Measurements from ENCODE around the gene LRAT. TPM values are rescaled to one million over a fixed set of nuclear protein-coding genes. Genes with fewer than 3 reads are reported as not detected.
A peak's percentile ranks its signal among the peaks of the same experiment; 100 is the strongest.

LRAT gene
- total and polyA plus RNA-seq, 2 of the 8 experiments (the other 6 are each of a cell fraction or from before 2014, with no cell fraction given): 4.3 to 10.3 TPM

- H3K27ac ChIP-seq (ENCODE audit: low read depth, low read length): no peak within 1 kb of the TSS
- POLR2A ChIA-PET (ENCODE audit: partially characterized antibody): interaction anchor here (0.5 to 1.2 kb wide), 3 partner anchors 37 to 100 kb away, joined by 3 to 7 read pairs (median 3); partner anchors contain the start of gene LRAT
- no peak within 1 kb of the TSS for H3K56ac ChIP-seq (replicated peaks; ENCODE audit: insufficient read length, low read depth, low read length)
- H3K27me3 ChIP-seq (replicated peaks in 1 of 4; ENCODE audit: control insufficient read depth in 3 of 4, extremely low read depth in 1 of 4, insufficient read depth in 3 of 4, low read length in 3 of 4): no peaks in the 10 kb centered on the region
- no peaks in the 10 kb centered on the region for H3K4me1 ChIP-seq (replicated peaks in 1 of 4; ENCODE audit: control insufficient read depth in 3 of 4, insufficient read depth in 4 of 4, low read length in 3 of 4)
- CTCF ChIA-PET (ENCODE audit: partially characterized antibody): interaction anchor here (0.9 to 6.4 kb wide), 14 partner anchors 10 to 451 kb away, joined by 3 to 89 read pairs (median 3); no protein-coding TSS in a partner anchor
- H2BK120ac ChIP-seq (replicated peaks; ENCODE audit: low read depth, low read length): no peak within 1 kb of the TSS
- no peak within 1 kb of the TSS for H2BK5ac ChIP-seq (ENCODE audit: low read depth, low read length)
- H2BK15ac ChIP-seq (ENCODE audit: low read length): no peak within 1 kb of the TSS
- no peak within 1 kb of the TSS for H3K4ac ChIP-seq (replicated peaks; ENCODE audit: insufficient read length, low read depth, low read length)
- DNase-seq (ENCODE audit: low read depth in 1 of 2, low spot score in 2 of 2) (peak in 1 of 2 experiments; percentile 48), FAIRE-seq (no peak)
- no peak within 1 kb of the TSS for H2AK5ac ChIP-seq (ENCODE audit: low read depth, low read length)
- no peak within 1 kb of the TSS for H3K18ac ChIP-seq (ENCODE audit: extremely low read depth, low read length)
- no peak within 1 kb of the TSS for H3K4me3 ChIP-seq (ENCODE audit: extremely low read depth in 1 of 4, insufficient read depth in 2 of 4, low read depth in 3 of 4, low read length in 4 of 4)
- H4K8ac ChIP-seq (ENCODE audit: extremely low read depth, insufficient read depth, low read length): peak within 1 kb of the TSS; percentile 83; the same call in 1 of the 2 replicates
- H3K9me3 ChIP-seq (ENCODE audit: insufficient read depth in 2 of 2, low read depth in 1 of 2, low read length in 1 of 2): no peaks in the 10 kb centered on the region
- no peak within 1 kb of the TSS for H3K9ac ChIP-seq (replicated peaks in 1 of 4; ENCODE audit: extremely low read depth in 1 of 4, low read depth in 3 of 4, low read length in 3 of 4)
- peak within 1 kb of the TSS; percentile 82; the same call in 1 of the 2 replicates for H2AFZ ChIP-seq (ENCODE audit: low read length)
- H3K79me2 ChIP-seq (ENCODE audit: control insufficient read depth in 1 of 2, insufficient read depth in 2 of 2, low read length in 2 of 2): no peaks in the 10 kb centered on the region
- no peak within 1 kb of the TSS for H4K91ac ChIP-seq (replicated peaks; ENCODE audit: insufficient read length, low read length)
- no peaks in the 10 kb centered on the region for H4K20me1 ChIP-seq (replicated peaks in 1 of 2; ENCODE audit: control insufficient read depth in 1 of 2, insufficient read depth in 2 of 2, low read length in 2 of 2)
- no peak for TF ChIP-seq POLR2A (IDR thresholded peaks at IDR 0.05; ENCODE audit: control extremely low read depth in 1 of 2, low read depth in 2 of 2, low read length in 2 of 2)
- no peak for TF ChIP-seq TAF1 (IDR thresholded peaks at IDR 0.05; ENCODE audit: low read depth, low read length)
- TF ChIP-seq CBX8 (IDR thresholded peaks at IDR 0.05; ENCODE audit: borderline replicate concordance, low read depth, low read length): no peak
- TF ChIP-seq SP1 (IDR thresholded peaks at IDR 0.05; ENCODE audit: low read depth, low read length): no peak
- 95% methylated on average over 33 of the region's 76 CpGs; no CpG with 5 or more reads in 1 of the 2 experiments for WGBS, 2 experiments (ENCODE audit: extremely low coverage in 1 of 2, insufficient coverage in 1 of 2, insufficient read length in 1 of 2, insufficient replicate concordance in 2 of 2, low coverage in 1 of 2, low lambda C conversion rate in 2 of 2, missing lambda C conversion rate in 1 of 2)
- no peaks in the 10 kb centered on the region for H3K36me3 ChIP-seq (ENCODE audit: control insufficient read depth in 2 of 4, insufficient read depth in 4 of 4, low read length in 3 of 4)
- no peak within 1 kb of the TSS for H2BK20ac ChIP-seq (ENCODE audit: low read length)
- no peak within 1 kb of the TSS for H2BK12ac ChIP-seq (ENCODE audit: low read depth, low read length)
- H3K14ac ChIP-seq (ENCODE audit: insufficient read length): no peak within 1 kb of the TSS
- H3K4me2 ChIP-seq (ENCODE audit: insufficient read depth in 1 of 2, low read depth in 2 of 2, low read length in 2 of 2): no peak within 1 kb of the TSS
- H4K5ac ChIP-seq (ENCODE audit: insufficient read length, low read depth, low read length): no peak within 1 kb of the TSS
- H3K23ac ChIP-seq (ENCODE audit: insufficient read length): no peak within 1 kb of the TSS
- H3K23me2 ChIP-seq (ENCODE audit: low read depth, low read length): no peaks in the 10 kb centered on the region
- no peaks in the 10 kb centered on the region for H3K79me1 ChIP-seq (ENCODE audit: low read depth, low read length)
Measured at GRCh38 chr4:154781126-154781982, 37.6 kb downstream of the LRAT start, which contains the start of gene RBM46. TSS of gene RBM46 (plus strand) at chr4:154781272. CDS start at chr4:154796753, 15,481 bp downstream.
